ENCODE data around the gene TNFRSF17.
"Not testable (repeated sequence)": the region's sequence is repeated elsewhere in the genome, so short reads cannot be mapped to it uniquely, and the experiment has no call there.

Gene TNFRSF17
- 0 reads per million in 4 experiments for total RNA-seq

DNA sequence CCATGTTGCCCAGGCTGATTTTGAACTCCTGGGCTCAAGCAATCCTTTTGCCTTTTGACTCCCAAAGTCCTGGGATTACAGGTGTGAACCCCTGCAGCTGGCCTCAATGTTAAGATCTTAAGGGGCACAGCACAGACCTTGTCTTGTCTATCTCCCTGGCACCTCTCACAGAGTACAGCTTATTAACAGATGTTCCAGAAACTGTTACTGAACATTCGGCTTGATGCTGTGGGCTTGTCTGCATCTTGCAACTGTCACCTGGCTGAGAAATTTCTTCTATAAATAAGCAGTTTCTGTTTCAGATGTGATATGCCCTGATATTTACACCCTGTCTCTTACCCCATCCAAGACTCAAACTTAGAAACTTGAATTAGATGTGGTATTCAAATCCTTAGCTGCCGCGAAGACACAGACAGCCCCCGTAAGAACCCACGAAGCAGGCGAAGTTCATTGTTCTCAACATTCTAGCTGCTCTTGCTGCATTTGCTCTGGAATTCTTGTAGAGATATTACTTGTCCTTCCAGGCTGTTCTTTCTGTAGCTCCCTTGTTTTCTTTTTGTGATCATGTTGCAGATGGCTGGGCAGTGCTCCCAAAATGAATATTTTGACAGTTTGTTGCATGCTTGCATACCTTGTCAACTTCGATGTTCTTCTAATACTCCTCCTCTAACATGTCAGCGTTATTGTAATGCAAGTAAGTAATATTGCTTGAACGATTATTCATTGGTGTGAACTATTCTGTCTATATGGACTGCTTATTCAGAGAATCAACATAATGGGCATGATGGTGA, at the start of gene TNFRSF17:
Gene TNFRSF17, plus strand, starts transcription at position 450 of the 791 bp plus-strand sequence. Its CDS starts 115 bp downstream, at position 565.
- DNase-seq: no peak

DNA sequence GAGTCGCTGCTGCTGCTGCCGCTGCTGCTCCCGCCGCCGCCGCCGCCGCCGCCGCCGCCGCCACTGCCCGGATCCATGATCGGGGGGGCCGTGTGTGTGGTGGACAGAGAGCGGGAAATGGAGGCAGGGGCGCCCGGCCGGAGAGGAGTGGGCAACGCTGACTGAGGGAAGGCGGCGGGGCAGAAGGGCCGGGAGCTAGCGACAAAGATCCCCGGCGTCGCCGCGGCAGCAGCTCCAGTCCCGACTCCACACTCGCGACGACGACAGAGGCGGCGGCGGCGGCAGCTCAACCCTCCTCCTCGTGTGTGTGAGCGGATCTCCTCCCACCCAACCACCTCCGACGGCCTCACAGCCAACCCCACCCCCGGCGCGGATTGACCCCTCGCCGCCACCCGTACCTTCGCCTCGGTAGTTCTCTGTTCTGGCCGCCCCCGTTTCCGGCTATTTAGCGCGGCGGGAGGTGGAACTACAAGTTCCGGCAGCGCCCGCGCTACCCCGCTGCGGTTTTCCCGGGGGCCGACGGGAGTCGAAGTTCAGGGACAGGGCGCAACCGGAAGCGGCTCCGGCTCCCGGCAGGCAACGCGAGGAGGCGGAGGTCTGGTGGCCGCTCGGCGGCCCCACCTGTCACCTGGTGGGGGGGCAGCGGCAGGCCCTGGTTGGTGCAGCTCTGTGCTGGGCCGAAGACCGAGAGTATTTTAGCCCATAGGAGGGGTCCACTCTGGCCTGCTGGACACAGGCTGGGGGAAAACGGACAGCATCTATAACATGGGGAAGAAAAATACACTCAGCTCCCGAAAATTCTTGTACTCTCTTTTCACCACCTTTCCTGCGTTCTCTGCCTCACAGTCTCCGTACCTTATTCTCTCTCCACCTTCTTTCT, 49.1 kb upstream of the TNFRSF17 start, which contains the start of gene GSPT1:
Gene GSPT1, minus strand, starts transcription at position 313 of the 880 bp plus-strand sequence. Its CDS starts 236 bp downstream, at position 77.
- DNase-seq: peak; percentile 97

DNA sequence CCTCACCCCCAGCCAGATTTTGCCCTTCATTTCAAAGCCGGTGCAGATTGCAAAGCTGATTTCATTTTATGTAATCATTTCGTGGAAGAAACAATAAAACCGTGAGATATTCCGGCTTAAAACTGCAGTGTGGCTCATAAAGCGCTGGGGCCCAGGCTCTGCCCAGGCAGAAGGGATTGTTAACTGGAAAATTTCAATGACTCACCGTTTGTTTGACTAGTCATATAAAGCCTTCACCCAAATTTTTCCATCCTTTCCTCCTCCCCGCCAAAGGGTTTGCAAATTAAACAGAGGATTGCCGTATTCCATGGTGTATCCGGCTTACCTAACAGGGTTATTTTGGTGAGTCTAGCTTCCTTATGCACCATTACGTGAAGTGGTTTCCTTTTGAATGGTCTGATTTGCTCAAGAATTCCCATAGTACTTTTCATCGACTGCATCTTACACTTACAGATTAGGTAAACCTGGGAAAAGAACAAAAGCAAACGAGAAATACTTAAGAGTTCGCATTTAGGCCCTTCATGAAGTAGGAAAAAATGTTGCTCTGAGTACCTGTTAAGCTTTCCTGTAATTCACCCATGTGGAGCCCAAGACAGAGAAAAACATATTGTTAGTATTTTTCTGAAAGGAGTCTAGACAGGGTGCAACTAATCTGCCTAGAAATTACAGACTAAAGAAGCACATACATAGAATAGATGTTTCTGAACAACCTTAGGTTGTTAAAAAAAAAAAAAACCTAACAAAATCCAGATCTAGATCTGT, 48.3 kb upstream of the TNFRSF17 start:
- DNase-seq: no peak

DNA sequence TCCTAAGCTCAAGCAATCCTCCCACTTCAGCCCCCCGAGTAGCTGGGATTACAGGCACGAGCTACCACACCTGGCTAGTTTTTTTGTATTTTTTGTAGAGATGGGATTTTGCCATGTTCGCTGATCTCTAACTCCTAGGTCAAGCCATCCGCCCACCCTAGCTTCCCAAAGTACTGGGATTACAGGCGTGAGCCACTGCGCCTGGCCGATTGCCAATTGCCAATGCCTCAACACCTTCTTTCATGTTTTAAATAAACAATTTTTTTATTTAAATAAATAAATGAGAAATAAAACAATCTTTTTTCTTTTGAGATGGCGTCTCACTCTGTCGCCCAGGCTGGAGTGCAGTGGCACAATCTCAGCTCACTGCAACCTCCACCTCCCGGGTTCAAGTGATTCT, 41.0 kb upstream of the TNFRSF17 start:
- not testable (repeated sequence) for DNase-seq

DNA sequence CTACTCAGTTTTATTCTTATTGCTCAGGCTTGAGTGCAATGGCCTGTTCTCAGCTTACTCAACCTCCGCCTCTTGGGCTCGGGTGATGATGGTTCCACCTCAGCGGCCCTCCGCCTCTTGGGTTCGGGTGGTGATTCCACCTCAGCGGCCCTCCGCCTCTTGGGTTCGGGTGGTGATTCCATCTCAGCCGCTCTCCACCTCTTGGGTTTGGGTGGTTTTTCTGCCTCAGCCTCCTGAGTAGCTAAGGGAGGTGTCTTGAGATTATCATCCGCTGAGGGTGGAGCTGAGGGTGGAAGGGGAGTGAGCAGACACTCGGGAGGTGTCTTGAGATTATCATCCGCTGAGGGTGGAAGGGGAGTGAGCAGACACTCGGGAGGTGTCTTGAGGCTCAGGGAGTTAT, 37.7 kb upstream of the TNFRSF17 start:
- DNase-seq: not testable (repeated sequence)

DNA sequence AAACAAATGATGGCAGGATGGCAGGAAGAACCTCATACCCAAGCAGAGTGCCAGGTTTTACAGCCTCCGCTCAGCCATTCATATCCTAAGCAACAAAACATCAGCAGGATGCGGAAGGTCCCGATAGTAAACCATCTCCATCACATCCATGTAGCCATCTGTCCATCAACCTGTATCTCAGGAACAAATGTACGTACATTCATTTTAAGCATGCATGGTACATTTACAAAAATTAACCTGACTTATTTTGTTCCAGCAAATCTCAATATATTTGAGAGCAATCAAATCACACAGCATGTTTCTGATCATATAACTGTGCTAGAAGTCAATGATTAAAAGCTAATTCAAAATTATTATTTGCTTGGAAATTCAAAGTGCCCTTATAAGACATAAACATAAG, 23.1 kb upstream of the TNFRSF17 start, which contains the start of gene NPIPB2:
Gene NPIPB2, minus strand, starts transcription at position 101 of the 400 bp plus-strand sequence. Its CDS starts 0 bp downstream, at position 101.
- DNase-seq: not testable (repeated sequence)

DNA sequence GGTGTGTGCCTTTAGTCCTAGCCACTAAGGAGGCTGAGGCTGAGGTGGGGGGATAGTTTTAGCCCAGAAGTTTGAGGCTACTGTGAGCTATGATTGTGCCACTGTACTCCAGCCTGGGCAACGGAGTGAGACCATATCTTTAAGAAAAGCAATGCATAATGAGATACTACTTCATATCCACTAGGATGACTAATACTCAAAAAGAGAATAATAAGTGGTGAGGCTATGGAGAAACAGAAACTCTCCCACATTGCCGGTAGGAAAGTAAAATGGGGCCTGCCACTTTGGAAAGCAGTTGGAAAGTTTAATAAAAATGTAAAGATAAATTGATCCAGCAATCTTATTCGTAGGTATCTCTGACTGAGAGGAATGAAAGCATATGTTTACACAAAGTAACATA, 18.6 kb upstream of the TNFRSF17 start:
- no peak for DNase-seq

DNA sequence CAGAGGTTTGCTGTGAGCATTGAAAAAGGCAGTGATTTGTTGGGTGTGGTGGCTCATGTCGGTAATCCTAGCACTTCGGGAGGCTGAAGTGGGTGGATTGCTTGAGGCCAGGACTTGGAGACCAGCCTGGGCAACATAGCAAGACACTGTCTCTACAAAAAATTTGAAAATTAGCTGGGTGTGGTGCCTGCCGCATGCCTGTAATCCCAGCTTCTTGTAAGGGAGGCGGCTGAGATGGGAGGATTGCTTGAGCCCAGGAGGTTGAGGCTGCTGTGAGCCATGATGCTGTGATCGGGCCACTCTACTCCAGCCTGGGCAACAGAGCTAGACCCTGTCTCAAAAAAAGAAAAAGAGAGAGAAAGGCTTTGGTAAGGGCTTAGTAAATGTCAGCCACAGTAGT, 16.2 kb upstream of the TNFRSF17 start:
- no peak for DNase-seq

DNA sequence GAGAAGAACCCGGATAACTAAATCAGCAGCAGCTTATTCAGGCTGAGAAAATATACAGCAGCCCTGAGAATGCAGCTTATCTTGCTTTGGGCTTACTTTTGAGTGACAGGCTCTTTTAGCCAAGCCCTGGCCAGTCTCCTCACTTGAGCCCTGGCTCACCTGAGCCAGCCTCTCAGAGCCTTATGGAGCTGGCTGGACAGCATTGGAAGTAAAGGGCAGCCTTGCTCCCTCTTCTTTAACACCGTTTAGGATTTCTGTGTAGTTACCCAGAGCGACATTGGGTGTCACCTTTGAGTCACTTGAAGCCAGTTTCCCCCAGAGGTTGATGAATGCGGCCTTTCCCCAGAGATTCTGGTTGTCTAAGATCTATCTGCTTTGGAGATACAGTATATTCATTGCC, 15.5 kb upstream of the TNFRSF17 start:
- DNase-seq: no peak

DNA sequence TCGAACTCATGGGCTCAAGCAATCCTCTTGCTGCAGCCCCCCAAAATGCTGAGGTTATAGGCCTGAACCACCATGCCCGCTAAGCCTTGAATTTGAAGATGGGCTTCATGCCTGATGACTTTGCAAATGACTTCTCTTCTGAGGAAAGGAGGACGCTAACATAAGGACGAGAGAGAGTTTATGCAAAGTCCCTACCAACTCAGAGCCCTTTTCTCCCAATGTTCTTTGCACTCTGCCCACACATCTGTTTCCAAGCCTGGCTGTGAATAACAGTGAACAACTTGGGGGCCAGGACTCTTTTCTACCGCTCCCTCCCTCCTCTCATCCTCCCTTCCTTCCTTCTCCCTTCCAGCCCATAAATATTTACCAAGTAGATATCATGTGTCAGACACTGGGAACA, 14.6 kb upstream of the TNFRSF17 start:
- DNase-seq: no peak

DNA sequence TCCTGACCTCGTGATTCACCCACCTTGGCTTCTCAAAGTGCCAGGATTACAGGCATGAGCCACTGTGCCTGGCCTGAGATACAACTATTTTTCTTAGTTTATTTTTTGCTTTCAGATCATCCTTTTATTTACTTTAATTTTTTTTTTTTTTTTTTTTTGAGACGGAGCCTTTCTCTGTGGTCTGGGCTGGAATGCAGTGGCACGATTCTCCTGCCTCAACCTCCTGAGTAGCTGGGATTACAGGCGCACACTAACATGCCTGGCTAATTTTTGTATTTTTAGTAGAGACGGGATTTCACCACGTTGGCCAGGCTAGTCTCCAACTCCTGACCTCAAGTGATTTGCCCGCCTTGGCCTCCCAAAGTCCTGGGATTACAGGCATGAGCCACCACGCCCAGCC, 11.4 kb upstream of the TNFRSF17 start:
- not testable (repeated sequence) for DNase-seq

DNA sequence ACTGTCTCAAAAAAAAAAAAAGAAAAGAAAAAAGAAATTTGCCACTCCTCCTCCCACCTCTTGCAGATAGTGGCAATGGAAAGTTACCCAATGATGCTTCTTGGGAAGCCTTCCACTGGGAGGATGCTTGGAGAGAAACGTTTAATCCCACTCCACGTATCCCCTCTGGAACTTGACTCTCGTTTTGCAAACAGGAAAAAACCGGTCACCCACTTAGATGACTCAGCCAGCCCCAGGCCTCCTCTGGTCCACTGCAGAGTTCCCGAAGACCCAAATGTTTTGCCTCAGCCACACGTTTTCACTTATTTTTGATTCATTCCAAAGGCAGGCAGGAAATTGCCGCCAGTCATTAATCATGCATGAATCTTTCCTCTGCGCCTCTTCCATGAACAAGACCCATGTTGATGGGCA, 9.3 kb upstream of the TNFRSF17 start:
- no peak for DNase-seq

DNA sequence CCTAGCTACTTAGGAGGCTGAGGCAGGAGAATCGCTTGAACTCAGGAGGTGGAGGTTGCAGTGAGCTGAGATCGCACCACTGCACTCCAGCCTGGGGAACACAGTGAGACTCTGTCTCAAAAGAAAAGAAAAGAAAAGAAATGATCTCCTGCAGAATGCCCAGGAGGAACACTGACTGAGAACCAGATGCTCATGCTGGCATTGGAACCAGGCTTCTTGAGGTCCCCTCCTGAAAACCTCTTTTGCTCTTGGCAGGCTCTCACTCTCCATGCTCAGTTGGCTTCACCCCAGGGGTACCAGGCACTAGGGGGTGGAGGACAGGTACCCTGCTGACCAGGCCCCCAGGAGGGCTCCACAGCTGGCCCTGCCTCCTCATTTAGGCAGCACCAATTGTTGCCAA, 8.5 kb upstream of the TNFRSF17 start:
- DNase-seq: no peak

DNA sequence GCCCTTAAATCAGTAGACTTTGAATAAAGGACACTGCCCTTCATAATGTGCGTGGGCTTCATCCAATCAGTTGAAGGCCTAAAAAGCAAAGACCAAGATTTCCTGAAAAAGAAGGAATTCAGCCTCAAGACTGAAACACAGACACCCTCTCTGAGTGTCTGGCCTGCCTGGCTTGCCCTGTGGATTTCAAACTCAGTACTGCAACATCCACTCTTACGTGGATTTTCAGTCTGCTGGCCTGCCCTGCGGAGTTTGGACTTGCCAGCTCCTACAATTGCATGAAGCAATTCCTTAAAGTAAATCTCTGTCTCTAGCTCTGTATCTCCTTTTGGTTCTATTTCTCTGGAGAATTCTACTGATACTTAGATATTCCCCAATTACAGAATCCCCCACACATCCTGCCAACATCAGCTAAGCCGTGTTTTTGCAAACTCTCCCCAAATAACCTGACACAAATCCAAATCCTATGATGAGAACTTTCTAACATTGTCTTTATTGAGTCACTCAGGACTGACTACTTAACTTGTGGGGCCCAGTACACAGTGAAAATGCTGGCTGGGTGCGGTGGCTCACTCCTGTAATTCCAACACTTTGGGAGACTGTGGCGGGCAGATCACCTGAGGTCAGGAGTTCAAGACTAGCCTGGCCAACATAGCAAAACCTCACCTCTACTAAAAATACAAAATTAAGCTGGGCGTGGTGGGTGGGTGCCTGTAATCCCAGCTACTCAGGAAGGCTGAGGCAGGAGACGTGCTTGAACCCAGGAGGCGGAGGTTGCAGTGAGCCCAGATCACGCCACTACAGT, 7.2 kb upstream of the TNFRSF17 start:
- DNase-seq: no peak

DNA sequence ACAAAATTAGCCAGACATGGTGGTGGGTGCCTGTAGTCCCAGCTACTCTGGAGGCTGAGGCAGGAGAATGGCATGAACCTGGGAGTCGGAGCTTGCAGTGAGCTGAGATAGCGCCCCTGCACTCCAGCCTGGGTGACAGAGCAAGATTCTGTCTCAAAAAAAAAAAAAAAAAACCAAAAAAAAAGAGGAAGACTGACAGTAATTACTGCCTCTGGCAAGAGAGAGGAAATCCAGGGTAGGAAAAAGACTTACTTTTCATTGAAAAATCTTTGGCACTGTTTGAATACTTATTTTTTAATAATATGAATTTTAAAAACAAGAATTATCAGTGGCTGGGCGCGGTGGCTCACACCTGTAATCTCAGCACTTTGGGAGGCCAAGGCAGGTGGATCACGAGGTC, 2.6 kb upstream of the TNFRSF17 start:
- not testable (repeated sequence) for DNase-seq

DNA sequence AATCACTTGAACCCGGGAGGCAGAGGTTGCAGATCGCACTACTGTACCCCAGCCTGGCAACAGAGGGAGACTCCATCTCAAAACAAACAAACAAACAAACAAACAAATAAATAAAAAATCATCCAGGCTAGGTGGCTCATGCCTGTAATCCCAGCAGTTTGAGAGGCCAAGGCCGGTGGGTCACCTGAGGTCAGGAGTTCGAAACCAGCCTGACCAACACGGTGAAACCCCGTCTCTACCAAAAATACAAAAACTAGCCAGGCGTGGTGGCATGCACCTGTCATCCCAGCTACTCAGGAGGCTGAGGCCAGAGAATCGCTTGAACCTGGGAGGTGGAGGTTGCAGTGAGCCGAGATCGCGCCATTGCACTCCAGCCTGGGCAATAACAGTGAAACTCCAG, 2.0 kb upstream of the TNFRSF17 start:
- not testable (repeated sequence) for DNase-seq

DNA sequence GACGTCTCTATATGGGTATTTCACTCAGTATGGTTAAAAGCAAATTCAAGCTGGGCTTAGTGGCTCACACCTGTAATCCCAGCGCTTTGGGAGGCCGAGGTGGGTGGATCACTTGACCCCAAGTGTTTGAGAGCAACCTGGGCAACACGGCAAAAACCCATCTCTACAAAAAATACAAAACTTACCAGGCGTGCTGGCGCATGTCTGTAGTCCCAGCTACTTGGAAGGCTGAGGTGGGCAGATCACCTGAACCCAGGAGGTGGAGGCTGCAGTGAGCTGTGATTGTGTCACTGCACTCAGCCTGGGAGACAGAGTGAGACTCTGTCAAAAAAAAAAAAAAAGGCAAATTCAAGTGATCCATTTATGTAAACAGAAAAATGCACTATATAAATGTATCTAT, 1.3 kb upstream of the TNFRSF17 start:
- no peak for DNase-seq

DNA sequence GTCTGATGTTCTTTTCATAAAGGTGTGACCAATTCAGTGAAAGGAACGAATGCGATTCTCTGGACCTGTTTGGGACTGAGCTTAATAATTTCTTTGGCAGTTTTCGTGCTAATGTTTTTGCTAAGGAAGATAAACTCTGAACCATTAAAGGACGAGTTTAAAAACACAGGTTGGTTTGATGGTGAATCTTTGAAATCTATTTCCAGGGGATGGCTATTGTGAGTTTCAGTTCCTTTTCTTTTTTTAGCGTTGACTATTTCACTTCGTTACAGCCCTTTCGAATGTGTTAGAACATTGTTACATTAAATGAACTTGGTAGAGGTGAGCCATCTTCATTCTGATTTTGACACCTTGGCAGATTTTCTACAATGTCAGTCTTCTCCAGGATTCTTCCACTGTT, 1.2 kb downstream of the TNFRSF17 start:
- DNase-seq: no peak

DNA sequence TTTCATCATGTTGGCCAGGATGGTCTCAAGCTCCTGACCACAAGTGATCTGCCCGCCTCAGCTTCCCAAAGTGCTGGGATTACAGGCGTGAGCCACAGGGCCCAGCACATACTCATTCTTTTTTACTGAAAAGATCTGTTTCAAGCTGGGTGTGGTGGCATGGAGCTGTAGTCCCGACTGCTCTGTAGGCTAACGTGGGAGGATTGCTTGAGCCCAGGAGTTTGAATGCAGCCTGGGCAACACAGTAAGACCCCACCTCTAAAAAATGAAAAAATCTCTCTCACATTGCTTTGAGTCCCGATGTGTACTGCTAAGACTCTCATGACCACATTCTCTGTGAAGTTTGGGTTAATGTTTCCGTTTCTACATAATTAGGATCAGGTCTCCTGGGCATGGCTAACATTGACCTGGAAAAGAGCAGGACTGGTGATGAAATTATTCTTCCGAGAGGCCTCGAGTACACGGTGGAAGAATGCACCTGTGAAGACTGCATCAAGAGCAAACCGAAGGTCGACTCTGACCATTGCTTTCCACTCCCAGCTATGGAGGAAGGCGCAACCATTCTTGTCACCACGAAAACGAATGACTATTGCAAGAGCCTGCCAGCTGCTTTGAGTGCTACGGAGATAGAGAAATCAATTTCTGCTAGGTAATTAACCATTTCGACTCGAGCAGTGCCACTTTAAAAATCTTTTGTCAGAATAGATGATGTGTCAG, 2.3 kb downstream of the TNFRSF17 start:
- DNase-seq: no peak

DNA sequence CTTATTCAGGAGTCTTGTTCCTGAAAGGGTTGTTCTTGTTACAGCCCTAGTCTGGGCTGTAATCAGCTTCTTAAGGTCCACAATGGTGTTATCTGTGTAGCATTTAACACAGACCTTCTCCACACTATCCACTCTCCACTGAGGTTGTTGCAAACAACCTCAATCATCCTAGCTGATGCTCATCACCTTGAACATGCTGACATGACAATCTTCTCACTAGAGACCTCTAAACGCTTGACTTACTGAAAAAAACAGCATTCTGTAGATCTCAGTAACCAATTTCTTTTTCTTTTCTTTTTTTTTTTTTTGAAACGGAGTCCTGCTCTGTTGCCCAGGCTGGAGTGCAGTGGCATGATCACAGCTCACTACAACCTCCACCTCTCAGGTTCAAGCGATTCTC, 3.6 kb downstream of the TNFRSF17 start:
- no peak for DNase-seq

DNA sequence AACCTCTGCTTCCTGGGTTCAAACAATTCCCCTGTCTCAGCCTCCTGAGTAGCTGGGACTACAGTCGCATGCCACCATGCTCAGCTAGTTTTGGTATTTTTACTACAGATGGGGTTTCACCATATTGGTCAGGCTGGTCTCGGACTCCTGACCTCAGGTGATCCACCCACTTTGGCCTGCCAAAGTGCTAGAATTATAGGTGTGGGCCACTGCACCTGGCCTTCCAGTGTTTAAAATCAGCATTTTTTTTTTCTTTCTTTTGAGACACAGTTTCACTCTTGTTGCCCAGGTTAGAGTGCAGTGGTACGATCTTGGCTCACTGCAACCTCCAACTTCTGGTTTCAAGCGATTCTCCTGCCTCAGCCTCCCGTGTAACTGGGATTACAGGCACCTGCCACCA, 5.3 kb downstream of the TNFRSF17 start:
- DNase-seq: not testable (repeated sequence)

All from effector CD8-positive, alpha-beta T cell (primary cell).